ENCODE measurements around the gene MEOX2. TPM values are rescaled to one million over a fixed set of nuclear protein-coding genes. Genes with fewer than 3 reads are reported as not detected.

MEOX2 gene
- total RNA-seq, 1 experiment from 2014 or later, result 0.22 TPM

DNA sequence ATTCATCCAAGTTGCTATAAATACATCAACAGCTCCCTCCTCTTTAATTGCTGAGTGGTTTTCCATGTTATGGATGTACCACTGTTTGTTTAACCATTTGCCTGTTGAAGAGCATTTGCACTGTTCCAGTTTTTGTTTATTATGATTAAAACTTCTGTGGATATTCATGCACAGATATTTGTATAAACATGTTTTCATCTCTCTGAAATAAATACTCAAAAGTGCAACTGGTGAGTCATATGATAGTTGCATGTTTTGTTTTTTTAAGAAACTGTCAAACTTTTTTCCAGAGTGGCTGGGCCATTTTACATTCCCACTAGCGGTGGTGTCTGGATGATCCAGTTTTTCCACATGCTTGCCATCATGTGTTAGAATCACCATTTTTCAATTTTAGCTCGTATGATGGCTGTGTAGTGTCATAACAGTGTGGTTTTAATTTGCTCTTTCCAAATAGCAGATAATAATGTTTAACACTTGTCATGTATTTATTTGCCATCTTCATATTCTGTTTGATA is 33.6 kb downstream of the MEOX2 start:
- intact Hi-C loops (cut with micrococcal nuclease; ENCODE audit: unreplicated experiment), result no loop called here
- no TSS peak for BruUV-seq (replicated peaks)
- Histone ChIP-seq H3K4me2 (no peak overlapping the region), H3K4me3 (no peak overlapping the region), H3K27ac (no peak overlapping the region), H2AFZ (no peak overlapping the region), H3K9me2 (ENCODE audit: insufficient read depth) (no peaks in the 10 kb centered on the region), H3K4me1 (replicated peaks; ENCODE audit: insufficient read depth) (no peaks in the 10 kb centered on the region), H3K27me3 (ENCODE audit: insufficient read depth, low read depth) (no peaks in the 10 kb centered on the region), H3F3A (ENCODE audit: insufficient read depth, low read depth) (no peaks in the 10 kb centered on the region), H3K79me2 (ENCODE audit: low read depth) (no peaks in the 10 kb centered on the region), H3K36me3 (ENCODE audit: low read depth) (no peaks in the 10 kb centered on the region), H4K20me1 (ENCODE audit: insufficient read depth) (no peaks in the 10 kb centered on the region), H3K9me3 (ENCODE audit: insufficient read depth, low read depth) (no peaks in the 10 kb centered on the region)
- TF ChIP-seq CTCF (conservative IDR thresholded peaks at IDR 0.05), result no peak
- no peak for TF ChIP-seq EZH2 (IDR thresholded peaks at IDR 0.05; ENCODE audit: low read depth)
- no peak for DNase-seq
- POLR2A ChIA-PET (ENCODE audit: unreplicated experiment), result no interaction called here
- CTCF ChIA-PET, result no interaction called here

DNA sequence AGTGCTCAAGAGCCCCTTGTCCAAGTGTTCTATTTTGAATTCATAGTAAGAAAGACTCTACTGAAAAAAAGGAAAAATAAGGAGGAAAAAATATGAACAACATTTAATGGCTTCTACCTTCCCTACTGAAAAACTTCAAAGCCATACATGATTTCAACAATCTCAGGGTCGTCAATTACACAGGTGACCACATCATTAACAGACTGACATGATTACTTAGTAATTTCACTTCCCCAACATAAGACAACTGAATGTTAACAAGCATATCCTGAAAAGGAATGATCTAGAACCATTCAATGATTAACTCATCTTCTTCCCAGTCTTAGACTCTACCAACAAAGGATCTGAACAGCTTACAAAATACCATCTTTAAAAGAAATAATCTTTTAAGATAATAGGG is 34.8 kb downstream of the MEOX2 start:
- no peaks in the 10 kb centered on the region for H3K27me3 ChIP-seq (ENCODE audit: insufficient read depth, low read depth)
- BruUV-seq (replicated peaks), result no TSS peak
- H3K27ac ChIP-seq, result no peak overlapping the region
- TF ChIP-seq CTCF (conservative IDR thresholded peaks at IDR 0.05), result no peak
- no peak for TF ChIP-seq EZH2 (IDR thresholded peaks at IDR 0.05; ENCODE audit: low read depth)
- H4K20me1 ChIP-seq (ENCODE audit: insufficient read depth), result no peaks in the 10 kb centered on the region
- ChIA-PET POLR2A (ENCODE audit: unreplicated experiment) (no interaction called here), CTCF (no interaction called here)
- H3K79me2 ChIP-seq (ENCODE audit: low read depth), result no peaks in the 10 kb centered on the region
- no peaks in the 10 kb centered on the region for H3F3A ChIP-seq (ENCODE audit: insufficient read depth, low read depth)
- intact Hi-C loops (cut with micrococcal nuclease; ENCODE audit: unreplicated experiment), result no loop called here
- no peak overlapping the region for H3K4me3 ChIP-seq
- DNase-seq, result no peak
- H3K9me3 ChIP-seq (ENCODE audit: insufficient read depth, low read depth), result no peaks in the 10 kb centered on the region
- no peak overlapping the region for H2AFZ ChIP-seq
- H3K4me2 ChIP-seq, result no peak overlapping the region
- no peaks in the 10 kb centered on the region for H3K4me1 ChIP-seq (replicated peaks; ENCODE audit: insufficient read depth)
- H3K36me3 ChIP-seq (ENCODE audit: low read depth), result no peaks in the 10 kb centered on the region
- H3K9me2 ChIP-seq (ENCODE audit: insufficient read depth), result no peaks in the 10 kb centered on the region

DNA sequence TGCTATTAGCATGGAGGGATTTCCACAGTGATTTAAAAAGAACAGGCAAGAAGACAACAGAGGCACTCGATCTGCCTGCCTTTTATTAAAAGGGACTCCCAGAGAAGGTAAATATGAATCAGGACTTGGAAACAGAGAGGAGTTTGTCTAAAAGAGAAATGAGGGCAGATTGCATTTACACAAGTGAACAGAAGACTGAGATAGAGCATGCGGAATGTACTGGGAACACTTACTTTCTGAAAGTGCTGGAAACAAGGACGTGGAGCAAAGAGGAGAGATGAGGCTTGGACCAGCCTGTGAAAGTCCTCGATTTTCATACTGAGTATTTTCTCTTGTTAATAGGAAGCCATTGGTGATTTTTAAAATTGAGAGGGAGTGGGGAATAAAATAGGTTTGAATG is 35.7 kb downstream of the MEOX2 start:
- Histone ChIP-seq H3F3A (ENCODE audit: insufficient read depth, low read depth) (no peaks in the 10 kb centered on the region), H2AFZ (no peak overlapping the region), H3K9me2 (ENCODE audit: insufficient read depth) (no peaks in the 10 kb centered on the region), H3K4me2 (no peak overlapping the region), H4K20me1 (ENCODE audit: insufficient read depth) (no peaks in the 10 kb centered on the region), H3K9me3 (ENCODE audit: insufficient read depth, low read depth) (no peaks in the 10 kb centered on the region), H3K36me3 (ENCODE audit: low read depth) (no peaks in the 10 kb centered on the region), H3K27ac (no peak overlapping the region), H3K27me3 (ENCODE audit: insufficient read depth, low read depth) (no peaks in the 10 kb centered on the region), H3K79me2 (ENCODE audit: low read depth) (no peaks in the 10 kb centered on the region), H3K4me1 (replicated peaks; ENCODE audit: insufficient read depth) (no peaks in the 10 kb centered on the region), H3K4me3 (no peak overlapping the region)
- DNase-seq, result no peak
- no TSS peak for BruUV-seq (replicated peaks)
- intact Hi-C loops (cut with micrococcal nuclease; ENCODE audit: unreplicated experiment), result no loop called here
- CTCF ChIA-PET, result no interaction called here
- POLR2A ChIA-PET (ENCODE audit: unreplicated experiment), result no interaction called here
- TF ChIP-seq CTCF (conservative IDR thresholded peaks at IDR 0.05) (no peak), EZH2 (IDR thresholded peaks at IDR 0.05; ENCODE audit: low read depth) (no peak)
